Fibroblast of villous mesenchyme (primary cell): ENCODE results near the gene TMPRSS9. TPM values are rescaled to one million over a fixed set of nuclear protein-coding genes. Genes with fewer than 3 reads are reported as not detected.

ENCODE experiments used
- DNase-seq: peaks from one replicate; pipeline ENCODE4 v3.0.0-alpha.2; 2010; ENCODE audit warnings: low read depth
- H3K4me3 ChIP-seq: 2 replicates; pipeline ENCODE4 v1.5.1; 2011; ENCODE audit warnings: low read depth, mild to moderate bottlenecking, low read length
- CTCF ChIP-seq: IDR thresholded peaks from 2 replicates; pipeline ENCODE4 v1.5.1; 2012; ENCODE audit warnings: low read depth, mild to moderate bottlenecking, low read length; ENCODE audit not compliant: insufficient read depth
- total RNA-seq: library from RNA; depleted of rRNA; stranded (reverse); fragments of >200 nt; gene quantifications from 2 replicates; pipeline ENCODE4 v1.2.3, GENCODE V29; 2012

Gene TMPRSS9
- total RNA-seq, 1 donor = not detected

- peak within 1 kb of the TSS; percentile 92 for H3K4me3 ChIP-seq
- peak; percentile 98 for DNase-seq
- no peak for TF ChIP-seq CTCF
Observed at GRCh38 chr19:2427429-2428320, 67.6 kb downstream of the TMPRSS9 start, which contains the start of gene TIMM13. TIMM13 (minus strand) TSS chr19:2427586; CDS start chr19:2427533, 53 bp downstream.

GRCh38 chr19:2428321-2428690, 68.2 kb downstream of the TMPRSS9 start:
- peak overlapping the region; percentile 92 for H3K4me3 ChIP-seq

GRCh38 chr19:2428756-2429711, 69.0 kb downstream of the TMPRSS9 start:
- DNase-seq = no peak
- TF ChIP-seq CTCF = no peak
- no peak overlapping the region for H3K4me3 ChIP-seq

More at GRCh38 chr19:2428321-2428690, 68.2 kb downstream of the TMPRSS9 start:
- DNase-seq = no peak
- TF ChIP-seq CTCF = no peak

- no peak overlapping the region for H3K4me3 ChIP-seq
- TF ChIP-seq CTCF = no peak
- DNase-seq = no peak
Observed at GRCh38 chr19:2429917-2430535, 70.0 kb downstream of the TMPRSS9 start.

GRCh38 chr19:2431318-2432055, 71.4 kb downstream of the TMPRSS9 start:
- no peak for TF ChIP-seq CTCF
- no peak for DNase-seq
- H3K4me3 ChIP-seq = no peak overlapping the region
